ENCODE measurements around the gene CLIC1.
"Not testable (repeated sequence)": the region's sequence is repeated elsewhere in the genome, so short reads cannot be mapped to it uniquely, and the experiment has no call there.

Gene CLIC1

GRCh38 chr6:31711233-31711632, 25.1 kb downstream of the CLIC1 start:
- FAIRE-seq (no peak), DNase-seq (ENCODE audit: insufficient read length, low spot score) (no peak)
- TF ChIP-seq CTCF (IDR thresholded peaks at IDR 0.05; ENCODE audit: insufficient read depth, missing control alignments) = no peak

DNA sequence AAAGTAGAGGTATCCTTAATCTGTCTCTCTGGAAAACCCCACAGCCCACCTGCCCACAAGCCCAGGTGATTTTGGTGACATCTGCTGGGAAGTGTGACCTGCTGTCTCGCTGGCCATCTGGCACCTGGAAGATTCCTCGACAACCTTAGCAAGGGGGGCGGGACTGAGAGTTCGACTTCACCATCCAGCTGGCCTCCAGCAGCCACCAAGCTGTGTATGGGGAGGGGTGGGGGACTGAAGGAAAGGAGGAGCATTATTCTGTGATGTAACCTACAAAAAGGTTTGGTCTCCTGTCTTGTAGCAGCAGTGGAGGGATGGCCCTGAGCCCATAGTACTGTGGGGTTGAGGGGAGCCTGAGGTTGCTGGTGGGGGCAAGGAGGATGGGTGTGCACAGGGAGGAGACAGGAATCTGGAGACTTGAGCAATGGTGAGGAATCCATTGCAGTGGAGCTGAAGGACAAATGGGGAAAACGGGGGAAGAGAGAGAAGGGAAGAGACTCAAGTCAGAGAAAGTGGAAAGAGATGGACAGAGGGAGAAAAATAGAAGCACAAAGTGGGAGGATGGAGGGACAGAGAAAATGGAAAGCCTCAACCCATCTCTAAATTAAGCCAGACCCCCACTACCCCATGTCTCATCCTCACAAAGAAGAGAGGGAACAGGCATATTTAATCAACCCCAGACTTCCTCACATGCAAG, 25.7 kb downstream of the CLIC1 start:
- DNase-seq (ENCODE audit: insufficient read length, low spot score) = no peak
- FAIRE-seq = no peak
- TF ChIP-seq CTCF (IDR thresholded peaks at IDR 0.05; ENCODE audit: insufficient read depth, missing control alignments) = no peak

DNA sequence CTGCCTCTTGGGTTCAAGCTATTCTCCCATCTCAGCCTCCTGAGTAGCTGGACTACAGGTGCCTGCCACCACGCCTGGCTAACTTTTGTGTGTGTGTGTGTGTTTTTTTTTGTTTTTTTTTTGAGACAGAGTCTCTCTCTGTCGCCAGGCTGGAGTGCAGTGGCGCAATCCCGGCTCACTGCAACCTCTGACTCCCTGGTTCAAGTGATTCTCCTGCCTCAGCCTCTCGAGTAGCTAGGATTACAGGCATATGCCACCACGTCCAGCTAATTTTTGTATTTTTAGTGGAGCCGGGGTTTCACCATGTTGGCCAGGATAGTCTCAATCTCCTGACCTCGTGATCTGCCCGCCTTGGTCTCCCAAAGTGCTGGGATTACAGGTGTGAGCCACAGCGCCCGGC, 27.2 kb downstream of the CLIC1 start:
- DNase-seq (ENCODE audit: insufficient read length, low spot score); FAIRE-seq: not testable (repeated sequence)

- TF ChIP-seq CTCF (IDR thresholded peaks at IDR 0.05; ENCODE audit: insufficient read depth, missing control alignments) = no peak
- DNase-seq (ENCODE audit: insufficient read length, low spot score) (no peak), FAIRE-seq (no peak)
These were observed 28.1 kb downstream of the CLIC1 start for GRCh38 chr6:31708224-31708623.

DNA sequence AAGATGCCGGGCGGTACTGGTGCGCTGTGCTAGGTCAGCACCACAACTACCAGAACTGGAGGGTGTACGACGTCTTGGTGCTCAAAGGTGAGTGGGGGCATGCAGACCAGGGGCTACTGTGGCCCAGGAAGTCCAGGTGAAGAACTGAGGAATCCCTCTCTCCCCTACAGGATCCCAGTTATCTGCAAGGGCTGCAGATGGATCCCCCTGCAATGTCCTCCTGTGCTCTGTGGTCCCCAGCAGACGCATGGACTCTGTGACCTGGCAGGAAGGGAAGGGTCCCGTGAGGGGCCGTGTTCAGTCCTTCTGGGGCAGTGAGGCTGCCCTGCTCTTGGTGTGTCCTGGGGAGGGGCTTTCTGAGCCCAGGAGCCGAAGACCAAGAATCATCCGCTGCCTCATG, 28.6 kb downstream of the CLIC1 start:
- TF ChIP-seq CTCF (IDR thresholded peaks at IDR 0.05; ENCODE audit: insufficient read depth, missing control alignments) = no peak
- FAIRE-seq (no peak), DNase-seq (ENCODE audit: insufficient read length, low spot score) (no peak)

DNA sequence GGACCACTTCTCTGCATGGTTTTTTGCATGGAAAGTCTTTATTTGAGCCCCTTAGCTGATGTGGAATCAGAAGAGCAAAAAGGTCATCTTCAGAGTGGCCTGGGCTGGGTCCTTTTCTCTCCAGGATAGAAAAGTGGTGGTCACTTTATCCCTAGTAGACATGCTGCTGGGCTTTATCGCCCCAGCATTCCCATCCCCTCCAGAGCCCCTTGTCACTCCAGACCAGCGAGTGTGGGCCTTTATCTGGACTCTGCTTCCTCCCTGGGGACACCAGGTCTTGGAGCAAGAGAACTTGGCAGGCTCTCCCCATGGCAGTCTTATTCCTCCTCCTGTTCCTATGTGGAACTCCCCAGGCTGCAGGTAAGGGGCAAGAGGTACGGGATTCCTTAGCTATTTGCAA, 29.7 kb downstream of the CLIC1 start, which contains the start of gene LY6G6F:
Gene LY6G6F (plus strand): TSS at position 268 of the 400 bp plus-strand sequence. CDS start 41 bp downstream, at position 309.
- DNase-seq (ENCODE audit: insufficient read length, low spot score) = no peak
- FAIRE-seq = no peak
- TF ChIP-seq CTCF (IDR thresholded peaks at IDR 0.05; ENCODE audit: insufficient read depth, missing control alignments) = no peak

GRCh38 chr6:31705931-31706330, 30.4 kb downstream of the CLIC1 start:
- FAIRE-seq (no peak), DNase-seq (ENCODE audit: insufficient read length, low spot score) (no peak)
- no peak for TF ChIP-seq CTCF (IDR thresholded peaks at IDR 0.05; ENCODE audit: insufficient read depth, missing control alignments)
